Cardiac muscle cell (in vitro differentiated cells and primary cell): ENCODE data around the gene CTNNA3. TPM values are rescaled to one million over a fixed set of nuclear protein-coding genes. Genes with fewer than 3 reads are reported as not detected.

Source experiments
- DNase-seq, 2 donors: peaks; one replicate each; pipeline versions ENCODE4 v3.0.0 to v3.0.0-alpha.2; 2010 to 2017; ENCODE audit warnings: low read depth in 1 of 2, low spot score in 1 of 2
- H3K27ac ChIP-seq: fragments of 200-600 bp; sonication (generic); 2 replicates; pipeline ENCODE4 v1.5.1; 2016
- H3K27me3 ChIP-seq: fragments of 200-600 bp; sonication (generic); 2 replicates; pipeline ENCODE4 v1.6.0; 2016; ENCODE audit warnings: control low read depth
- H3K36me3 ChIP-seq: fragments of 200-600 bp; sonication (generic); 2 replicates; pipeline ENCODE4 v1.5.1; 2016; ENCODE audit warnings: control low read depth
- H3K4me1 ChIP-seq: fragments of 200-600 bp; sonication (generic); 2 replicates; pipeline ENCODE4 v1.8.1; 2017; ENCODE audit warnings: low read depth, mild to moderate bottlenecking, mixed run types
- H3K4me3 ChIP-seq: fragments of 200-600 bp; sonication (generic); 2 replicates; pipeline ENCODE4 v1.5.1; 2016; ENCODE audit warnings: mild to moderate bottlenecking
- H3K9me3 ChIP-seq: fragments of 200-600 bp; sonication (generic); 2 replicates; pipeline ENCODE4 v1.5.1; 2017; ENCODE audit warnings: low read depth, mild to moderate bottlenecking, control low read depth
- CTCF ChIP-seq: IDR thresholded peaks from 2 replicates; pipeline ENCODE4 v1.5.1; 2012; ENCODE audit warnings: low read depth, mild to moderate bottlenecking, low read length
- polyA plus RNA-seq: library from polyadenylated mRNA; unstranded; fragments of >200 nt; fragmentation: Nextera tagmentation; extraction: Ambion mirVana; gene quantifications from 2 replicates; pipeline ENCODE4 v1.2.1, GENCODE V29; 2016
- total RNA-seq: library from RNA; depleted of rRNA; stranded (reverse); fragments of >200 nt; gene quantifications from 2 replicates; pipeline ENCODE4 v1.2.3, GENCODE V29; 2016

Gene CTNNA3
- total and polyA plus RNA-seq, 2 experiments from 2014 or later: 55.8 to 71.7 TPM

GRCh38 chr10:67667035-67667425 lies 29.0 kb downstream of the CTNNA3 start:
- TF ChIP-seq CTCF: no peak
- H3K36me3 ChIP-seq: no peaks in the 10 kb centered on the region
- DNase-seq: no peak
- H3K27ac ChIP-seq: no peak overlapping the region
- H3K4me1 ChIP-seq: peaks cover 51% of the 10 kb centered on the region
- no peak overlapping the region for H3K4me3 ChIP-seq
- H3K9me3 ChIP-seq: no peaks in the 10 kb centered on the region
- H3K27me3 ChIP-seq: no peaks in the 10 kb centered on the region

DNA sequence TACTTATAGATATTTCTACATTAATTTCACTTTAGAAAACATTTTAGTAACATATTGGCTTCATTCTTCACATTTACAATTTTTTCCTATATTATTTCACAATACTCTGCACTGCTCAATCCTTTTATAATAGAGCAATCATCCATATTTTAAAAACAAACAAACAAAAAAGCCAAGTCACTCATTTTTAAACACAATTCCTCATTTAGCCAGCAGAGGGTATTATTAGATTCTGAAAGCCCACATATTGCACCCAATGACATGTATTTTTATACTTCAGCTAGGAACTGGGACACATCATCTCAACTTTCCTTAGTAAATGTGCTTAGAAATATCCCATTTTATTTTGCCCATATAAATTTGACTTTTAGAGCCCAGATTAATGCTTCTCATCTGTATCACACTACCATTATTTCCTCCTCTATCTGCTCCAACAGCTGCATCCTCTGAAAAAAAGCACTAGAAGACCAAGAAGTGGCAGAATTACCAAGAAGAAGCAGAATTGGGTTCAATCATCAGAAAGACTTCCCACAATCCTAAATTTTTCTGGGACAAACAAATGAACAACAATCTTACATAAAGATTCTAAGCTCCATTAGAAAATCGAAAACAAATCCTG lies 29.5 kb downstream of the CTNNA3 start:
- no peaks in the 10 kb centered on the region for H3K27me3 ChIP-seq
- peak; percentile 51 for TF ChIP-seq CTCF
- no peaks in the 10 kb centered on the region for H3K9me3 ChIP-seq
- H3K36me3 ChIP-seq: no peaks in the 10 kb centered on the region
- H3K4me3 ChIP-seq: no peak overlapping the region
- H3K27ac ChIP-seq: peak overlapping the region; percentile 47
- H3K4me1 ChIP-seq: peaks cover 51% of the 10 kb centered on the region
- peak; percentile 18 to 55 for DNase-seq

GRCh38 chr10:67665491-67665890 lies 30.5 kb downstream of the CTNNA3 start:
- TF ChIP-seq CTCF: no peak
- peak overlapping the region; percentile 47 for H3K27ac ChIP-seq
- H3K4me1 ChIP-seq: peaks cover 51% of the 10 kb centered on the region
- DNase-seq: peak; percentile 2 to 51
- peak overlapping the region; percentile 23 for H3K4me3 ChIP-seq
- no peaks in the 10 kb centered on the region for H3K9me3 ChIP-seq
- no peaks in the 10 kb centered on the region for H3K36me3 ChIP-seq
- no peaks in the 10 kb centered on the region for H3K27me3 ChIP-seq

DNA sequence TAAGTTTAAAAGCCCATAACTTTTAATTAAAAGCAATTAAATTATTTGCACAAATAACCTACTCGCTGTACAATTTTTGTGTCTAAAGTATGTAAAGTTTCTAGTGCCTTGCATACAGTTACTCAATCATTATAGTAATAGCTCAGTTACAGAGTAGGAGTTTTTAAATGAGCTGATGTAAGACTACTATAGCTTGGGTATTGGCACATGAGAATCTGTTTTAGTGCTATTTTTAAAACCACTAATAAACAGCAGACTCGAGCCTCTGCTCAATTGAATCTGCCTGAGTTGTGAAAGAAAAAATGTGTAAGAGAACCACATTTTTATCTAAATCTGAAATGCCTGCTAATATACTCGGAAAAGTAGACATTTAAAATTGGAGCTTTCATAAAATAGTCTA lies 31.1 kb downstream of the CTNNA3 start:
- peak in 1 of 2 donors; percentile 30 for DNase-seq
- TF ChIP-seq CTCF: no peak
- Histone ChIP-seq H3K9me3 (no peaks in the 10 kb centered on the region), H3K27ac (peak overlapping the region; percentile 47), H3K27me3 (no peaks in the 10 kb centered on the region), H3K36me3 (no peaks in the 10 kb centered on the region), H3K4me1 (peaks cover 53% of the 10 kb centered on the region), H3K4me3 (peak overlapping the region; percentile 23)

DNA sequence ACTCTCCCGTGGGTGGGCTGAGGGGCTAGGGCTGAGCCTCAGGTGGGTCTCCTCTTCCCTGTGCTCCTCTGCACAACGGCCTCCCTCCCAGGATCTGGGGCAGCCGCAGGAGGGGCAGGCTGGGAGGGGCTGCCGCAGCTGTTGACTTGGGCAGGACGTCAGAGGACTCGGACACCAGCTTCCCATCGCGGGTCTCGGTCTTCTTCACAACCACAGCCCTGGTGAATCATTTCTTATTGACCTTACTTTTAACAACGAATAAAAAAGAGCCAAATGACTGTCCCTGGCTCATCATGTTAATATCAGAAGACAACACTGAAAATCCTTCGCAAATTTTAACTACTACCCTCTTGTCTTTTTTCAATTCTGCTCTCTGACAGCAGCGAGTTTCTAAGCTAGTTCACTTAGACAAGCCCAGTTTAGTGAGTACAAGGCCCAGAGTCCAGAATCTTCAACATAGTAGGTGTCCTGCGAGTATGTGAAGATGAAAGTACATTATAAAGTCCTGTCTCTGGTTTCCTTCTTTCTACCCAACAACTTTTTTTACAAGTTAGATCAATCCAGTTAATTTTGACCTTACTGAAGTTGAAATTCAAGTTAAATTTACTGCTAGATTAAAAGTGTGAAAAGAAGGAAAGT lies 32.4 kb downstream of the CTNNA3 start:
- H3K27me3 ChIP-seq: no peaks in the 10 kb centered on the region
- peaks cover 61% of the 10 kb centered on the region for H3K4me1 ChIP-seq
- TF ChIP-seq CTCF: no peak
- no peaks in the 10 kb centered on the region for H3K9me3 ChIP-seq
- H3K4me3 ChIP-seq: no peak overlapping the region
- no peak for DNase-seq
- H3K36me3 ChIP-seq: no peaks in the 10 kb centered on the region
- H3K27ac ChIP-seq: peak overlapping the region; percentile 47
